Neutrophil (primary cell): ENCODE data around the gene COX8A.

ENCODE experiments used
- H3K27ac ChIP-seq: fragments of 200-600 bp; sonication (generic); 2 replicates; pipeline ENCODE4 v1.5.1; 2016; ENCODE audit warnings: mild to moderate bottlenecking, moderate library complexity
- H3K27me3 ChIP-seq: fragments of 200-600 bp; sonication (generic); 2 replicates; pipeline ENCODE4 v1.6.0; 2016; ENCODE audit warnings: mild to moderate bottlenecking
- H3K36me3 ChIP-seq: fragments of 200-600 bp; sonication (generic); 2 replicates; pipeline ENCODE4 v1.5.1; 2017
- H3K4me1 ChIP-seq, 2 experiments: fragments of 200-600 bp in 1 of 2; sonication (generic) in 1 of 2; 1 replicate in 1 of 2; 2 replicates in 1 of 2; pipeline versions ENCODE4 v1.5.1 to v1.6.1; 2013 to 2016; ENCODE audit warnings: low read depth in 1 of 2, low read length in 1 of 2, mild to moderate bottlenecking in 1 of 2, moderate library complexity in 1 of 2; ENCODE audit not compliant: control insufficient read depth in 1 of 2, insufficient read depth in 1 of 2
- H3K4me3 ChIP-seq, 2 experiments: fragments of 200-600 bp in 1 of 2; sonication (generic) in 1 of 2; 1 replicate in 1 of 2; 2 replicates in 1 of 2; pipeline ENCODE4 v1.5.1; 2013 to 2016; ENCODE audit warnings: low read depth in 1 of 2, low read length in 1 of 2, mild to moderate bottlenecking in 1 of 2, moderate library complexity in 1 of 2
- H3K9me3 ChIP-seq: fragments of 200-600 bp; sonication (generic); 2 replicates; pipeline ENCODE4 v1.5.1; 2016
- CTCF ChIP-seq: fragments of 200-600 bp; sonication (generic); IDR thresholded peaks from 2 replicates; pipeline ENCODE4 v1.5.1; 2016; ENCODE audit warnings: antibody characterized with exemption

COX8A gene

GRCh38 chr11:63978551-63979239, 4.3 kb downstream of the COX8A start:
- H3K4me3 ChIP-seq, result no peak overlapping the region
- H3K4me1 ChIP-seq, result peaks cover 30 to 34% of the 10 kb centered on the region in 2 experiments
- H3K36me3 ChIP-seq, result peaks cover 7% of the 10 kb centered on the region
- no peaks in the 10 kb centered on the region for H3K9me3 ChIP-seq
- no peak for TF ChIP-seq CTCF
- H3K27ac ChIP-seq, result no peak overlapping the region
- no peaks in the 10 kb centered on the region for H3K27me3 ChIP-seq

- TF ChIP-seq CTCF, result no peak
- no peaks in the 10 kb centered on the region for H3K27me3 ChIP-seq
Observed at GRCh38 chr11:63979426-63979825, 5.0 kb downstream of the COX8A start.

GRCh38 chr11:63985812-63986155, 11.4 kb downstream of the COX8A start:
- Histone ChIP-seq H3K4me3 (peak overlapping the region; percentile 71 to 73), H3K27ac (peak overlapping the region; percentile 83), H3K4me1 (peaks cover 17 to 33% of the 10 kb centered on the region in 2 experiments), H3K9me3 (no peaks in the 10 kb centered on the region), H3K36me3 (peaks cover 24% of the 10 kb centered on the region), H3K27me3 (no peaks in the 10 kb centered on the region)
- TF ChIP-seq CTCF, result no peak

More at GRCh38 chr11:63979426-63979825, 5.0 kb downstream of the COX8A start:
- H3K9me3 ChIP-seq, result no peaks in the 10 kb centered on the region
- no peak overlapping the region for H3K27ac ChIP-seq
- peaks cover 24 to 30% of the 10 kb centered on the region in 2 experiments for H3K4me1 ChIP-seq
- no peak overlapping the region for H3K4me3 ChIP-seq
- peaks cover 7% of the 10 kb centered on the region for H3K36me3 ChIP-seq

- Histone ChIP-seq H3K9me3 (no peaks in the 10 kb centered on the region), H3K4me3 (peak within 1 kb of the TSS; percentile 71 to 73), H3K4me1 (peaks cover 17 to 33% of the 10 kb centered on the region in 2 experiments), H3K27ac (peak within 1 kb of the TSS; percentile 83), H3K27me3 (no peaks in the 10 kb centered on the region), H3K36me3 (peaks cover 29% of the 10 kb centered on the region)
- TF ChIP-seq CTCF, result no peak
Observed at GRCh38 chr11:63986156-63986931, 11.9 kb downstream of the COX8A start, which contains the start of gene OTUB1. OTUB1 (plus strand) TSS chr11:63986438; CDS start chr11:63986457, 19 bp downstream.

- Histone ChIP-seq H3K4me3 (peak overlapping the region; percentile 71 to 73), H3K27ac (peak overlapping the region; percentile 83), H3K9me3 (no peaks in the 10 kb centered on the region), H3K36me3 (peaks cover 36% of the 10 kb centered on the region), H3K4me1 (peaks cover 17 to 33% of the 10 kb centered on the region in 2 experiments), H3K27me3 (no peaks in the 10 kb centered on the region)
- TF ChIP-seq CTCF, result no peak
Observed at GRCh38 chr11:63986932-63987513, 12.6 kb downstream of the COX8A start.
